HG02571 (cell line): ENCODE results near the gene KRTAP5-7.

ENCODE experiments used
- ATAC-seq: cut with Tn5 transposase; IDR thresholded peaks from one replicate; pipeline ENCODE4 v1.9.1; 2021; ENCODE audit warnings: mild to moderate bottlenecking, moderate library complexity; ENCODE audit not compliant: unreplicated experiment

The KRTAP5-7 gene

DNA sequence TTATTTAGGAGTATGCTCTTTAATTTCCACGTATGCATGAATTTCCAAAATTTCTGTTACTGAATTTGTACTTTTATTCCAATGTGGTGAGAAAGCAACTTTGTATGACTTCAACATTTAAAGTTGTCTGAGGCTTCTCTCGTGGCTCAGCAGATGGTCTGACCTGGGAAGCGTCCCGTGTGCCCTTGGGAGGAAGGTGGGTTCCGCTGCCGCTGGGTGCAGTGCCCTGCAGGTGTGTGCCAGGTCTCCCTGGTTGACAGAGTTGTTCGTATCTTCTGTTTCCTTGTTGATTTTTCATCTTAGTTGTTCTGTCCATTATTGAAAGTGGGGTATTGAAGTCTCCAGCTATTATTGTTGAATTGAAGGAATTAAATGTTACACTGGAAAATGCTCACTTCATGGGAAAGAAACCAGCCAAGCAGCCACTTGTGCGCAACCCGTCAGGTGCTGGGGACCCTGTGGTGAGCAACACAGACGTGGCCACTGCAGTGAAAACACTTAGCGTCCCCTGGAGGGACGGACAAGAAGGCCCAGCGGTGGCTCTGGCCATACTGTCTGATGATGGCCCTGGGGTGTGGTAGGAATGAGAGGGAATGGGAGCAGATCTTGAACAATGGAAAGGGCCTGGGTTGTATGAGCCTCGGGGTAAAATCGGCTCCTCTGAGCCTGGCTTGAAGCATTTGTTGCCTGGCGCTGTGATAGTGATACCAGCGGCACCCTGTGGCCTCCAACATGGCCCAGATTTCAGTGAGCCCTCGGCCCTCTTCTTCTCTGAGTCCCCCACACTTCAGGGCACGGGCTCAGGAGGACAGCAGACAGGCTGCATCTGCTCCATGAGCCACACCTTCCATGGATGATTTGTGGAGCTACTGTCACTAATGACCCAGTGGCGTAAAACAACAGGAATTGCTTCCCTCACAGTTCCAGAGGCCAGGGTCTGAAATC, 31.5 kb upstream of the KRTAP5-7 start:
- no peak for ATAC-seq

GRCh38 chr11:71496421-71496820, 30.6 kb upstream of the KRTAP5-7 start:
- ATAC-seq = no peak

- no peak for ATAC-seq
These were observed 29.0 kb upstream of the KRTAP5-7 start for GRCh38 chr11:71498091-71498490.

DNA sequence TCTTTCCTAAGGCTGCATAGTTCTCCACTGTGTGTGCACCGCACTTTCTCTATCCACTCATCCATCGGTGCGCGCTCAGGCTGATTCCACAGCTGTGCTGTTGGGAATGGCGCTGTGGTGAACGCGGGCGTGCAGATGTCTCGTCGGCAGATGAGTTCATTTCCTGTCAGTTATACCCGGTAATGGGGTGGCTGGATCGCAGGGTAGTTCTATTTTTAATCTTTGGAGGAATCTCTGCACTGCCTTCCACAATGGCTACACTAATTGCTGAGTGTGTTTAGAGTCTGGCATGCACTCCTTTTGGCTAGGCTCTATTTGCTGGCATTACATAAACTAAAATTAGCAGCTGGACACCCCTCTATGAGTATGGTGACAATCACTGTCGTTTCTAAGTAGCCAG, 27.9 kb upstream of the KRTAP5-7 start:
- ATAC-seq = no peak

DNA sequence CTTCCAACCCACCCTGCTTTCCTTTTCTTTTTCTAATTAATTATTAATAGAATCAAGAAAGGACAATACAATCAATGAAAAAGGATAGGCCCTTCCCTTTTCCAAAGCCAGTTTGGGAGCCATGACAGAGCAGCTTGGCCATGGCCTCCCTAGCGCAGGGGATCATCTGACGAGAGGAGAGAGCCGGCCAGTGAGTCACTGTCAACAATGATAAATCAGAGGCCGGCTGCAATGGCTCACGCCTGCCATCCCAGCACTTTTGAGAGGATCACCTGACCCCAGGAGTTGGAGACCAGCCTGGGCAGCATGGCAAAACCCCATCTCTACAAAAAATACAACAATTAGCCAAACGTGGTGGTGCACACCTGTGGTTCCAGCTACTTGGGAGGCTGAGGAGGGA, 27.5 kb upstream of the KRTAP5-7 start:
- no peak for ATAC-seq

GRCh38 chr11:71500601-71501021, 26.5 kb upstream of the KRTAP5-7 start:
- no peak for ATAC-seq

GRCh38 chr11:71501071-71501985, 25.7 kb upstream of the KRTAP5-7 start:
- ATAC-seq = no peak

DNA sequence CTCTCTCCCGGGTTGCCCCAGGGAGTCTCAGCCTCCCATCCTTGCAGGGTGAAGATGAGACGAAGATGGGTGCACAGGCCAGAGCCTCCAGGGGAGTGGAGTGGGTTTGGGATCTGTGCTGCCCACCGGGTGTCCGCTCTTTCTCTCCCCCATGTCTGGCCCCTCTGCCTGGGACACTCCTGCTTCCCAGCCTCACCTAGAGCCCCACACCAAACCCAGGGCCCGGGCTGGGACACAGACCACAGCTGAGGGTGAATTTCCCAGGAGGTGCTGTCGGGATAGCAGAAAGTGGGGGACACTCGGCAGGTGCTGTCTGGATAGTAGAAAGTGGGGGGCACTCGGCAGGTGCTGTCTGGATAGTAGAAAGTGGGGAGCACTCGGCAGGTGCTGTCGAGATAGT, 25.0 kb upstream of the KRTAP5-7 start:
- ATAC-seq = no peak

- no peak for ATAC-seq
These were observed 24.1 kb upstream of the KRTAP5-7 start for GRCh38 chr11:71502871-71503435.

DNA sequence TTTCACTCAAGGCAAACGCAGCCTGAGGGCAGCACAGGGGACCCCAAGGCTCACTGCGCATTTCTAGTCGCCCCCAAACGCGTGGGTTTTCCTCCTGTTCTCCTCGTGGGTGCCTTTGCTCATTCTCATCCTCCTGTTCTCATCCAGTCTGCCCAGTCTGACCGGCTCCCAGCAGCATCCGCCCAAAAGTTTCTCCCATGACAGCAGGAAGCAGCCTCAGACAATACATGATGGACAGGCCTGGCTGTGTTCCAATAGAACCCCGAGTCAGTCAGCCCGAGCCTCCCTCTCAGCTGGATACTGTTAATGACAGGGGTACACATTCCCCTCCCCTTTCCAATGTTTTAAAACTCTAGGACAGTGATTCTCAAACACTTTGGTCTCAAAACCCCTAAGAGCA, 22.5 kb upstream of the KRTAP5-7 start:
- no peak for ATAC-seq

DNA sequence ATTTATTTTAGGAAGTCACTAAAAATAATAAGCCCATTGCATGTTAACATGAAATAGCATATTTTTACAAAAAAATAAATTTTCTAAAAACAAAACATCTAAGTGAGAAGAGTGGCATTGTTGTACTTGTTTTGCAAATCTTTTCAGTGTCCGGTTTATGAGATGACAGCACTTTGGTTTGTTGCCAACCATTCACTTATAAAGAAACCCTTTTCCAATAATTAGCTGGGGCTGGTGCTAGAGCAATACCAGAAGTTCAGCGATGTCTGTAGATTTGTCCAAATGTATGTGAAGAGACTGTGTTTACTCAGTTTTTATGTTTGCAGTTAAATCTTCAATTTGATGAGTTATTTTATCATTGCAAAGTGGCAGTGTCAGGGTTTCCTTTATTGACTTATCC, 22.1 kb upstream of the KRTAP5-7 start:
- no peak for ATAC-seq

- ATAC-seq = no peak
These were observed 21.3 kb upstream of the KRTAP5-7 start for GRCh38 chr11:71505781-71506180.

GRCh38 chr11:71507102-71507501, 20.0 kb upstream of the KRTAP5-7 start:
- ATAC-seq = no peak

DNA sequence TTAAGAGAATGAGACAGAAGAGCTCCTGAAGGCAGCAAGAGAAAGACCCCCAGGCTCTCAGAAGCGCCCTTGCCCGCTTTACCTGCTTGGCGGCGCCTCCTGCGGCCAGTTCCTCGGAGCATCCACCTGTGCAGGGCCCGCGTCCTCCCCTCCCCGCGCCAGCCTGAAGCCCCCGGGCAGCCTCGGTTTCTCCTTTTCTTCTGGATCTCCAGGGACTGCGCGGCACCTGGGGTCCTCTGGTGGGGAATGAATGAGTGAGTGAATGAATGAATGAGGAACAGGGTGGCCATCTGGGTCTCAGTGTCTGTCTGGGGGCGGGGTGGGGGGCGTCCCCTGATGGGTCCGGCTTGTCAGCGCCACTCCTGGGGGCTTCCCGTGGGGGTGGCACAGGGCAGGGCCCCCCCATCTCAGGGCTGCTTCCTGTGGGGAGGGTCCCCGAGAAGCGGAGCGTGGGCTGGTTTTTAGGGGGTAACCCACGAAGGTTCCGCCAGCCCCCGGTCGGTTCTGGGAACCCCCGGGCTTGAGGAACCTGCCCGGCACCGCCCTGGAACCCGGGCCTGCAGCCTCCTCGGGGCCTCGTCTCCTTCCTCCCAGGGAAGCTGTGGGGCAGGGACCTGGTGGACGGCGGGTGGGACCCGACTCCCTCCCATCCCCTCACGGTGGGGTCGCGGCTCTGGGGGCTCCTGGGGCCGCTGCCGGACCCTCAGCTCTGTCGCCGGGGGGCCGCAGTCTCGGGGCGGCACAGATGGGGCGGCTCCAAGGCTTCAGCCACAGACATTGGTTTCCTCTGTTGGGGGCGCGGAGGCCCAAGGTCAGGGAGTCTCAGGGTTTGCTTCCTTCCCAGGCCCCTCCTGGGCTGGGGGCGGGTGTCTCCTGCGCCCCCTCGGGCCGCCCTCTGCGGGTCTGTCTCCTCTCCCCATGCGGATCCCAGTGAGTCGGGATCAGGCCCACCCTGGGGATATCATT, 8.3 kb upstream of the KRTAP5-7 start:
- ATAC-seq = no peak

DNA sequence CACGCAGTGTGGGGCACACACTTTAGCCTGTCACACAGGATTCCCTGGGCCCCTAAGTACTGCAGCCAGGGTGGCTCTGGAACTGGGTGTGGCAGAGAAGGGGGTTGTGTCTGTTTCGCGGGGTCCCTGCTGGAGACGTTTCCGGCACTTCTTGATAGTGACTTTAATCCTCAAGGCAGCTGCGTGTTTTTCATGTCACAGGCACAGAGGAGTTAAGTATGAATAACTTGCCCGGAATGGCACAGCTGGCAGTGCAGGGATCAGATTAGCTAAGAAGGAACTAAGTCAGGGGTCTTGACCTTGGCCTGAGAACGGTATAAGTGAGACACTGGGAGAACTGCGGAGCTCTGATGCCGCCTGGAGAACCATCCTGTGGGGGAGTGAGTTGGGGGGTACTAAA, 7.5 kb upstream of the KRTAP5-7 start:
- ATAC-seq = no peak

- no peak for ATAC-seq
These were observed 1.7 kb upstream of the KRTAP5-7 start for GRCh38 chr11:71525188-71525937.

DNA sequence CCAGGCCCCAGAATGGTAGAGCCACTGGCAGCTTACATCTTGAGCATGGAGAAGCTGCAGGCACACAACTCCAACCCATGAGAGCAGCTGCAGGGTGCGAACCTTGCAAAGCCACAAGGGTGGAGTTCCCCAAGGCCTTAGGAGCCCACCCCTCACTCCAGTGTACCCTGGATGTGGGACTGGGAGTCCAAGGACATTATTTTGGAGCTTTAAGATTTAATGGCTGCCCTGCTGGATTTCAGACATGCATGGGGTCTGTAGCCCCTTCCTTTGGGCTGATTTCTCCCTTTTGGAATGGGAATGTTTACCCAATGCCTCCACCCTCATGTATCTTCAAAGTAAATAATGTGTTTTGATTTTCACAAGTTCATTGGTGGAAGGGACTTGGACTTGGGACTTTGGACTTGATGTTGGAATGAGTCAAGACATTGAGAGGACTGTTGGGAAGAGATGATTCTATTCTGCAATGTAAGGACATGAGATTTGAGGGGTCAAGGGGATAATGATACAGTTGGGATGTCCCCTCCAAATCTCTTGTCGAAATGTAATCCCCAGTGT, 1.1 kb upstream of the KRTAP5-7 start:
- no peak for ATAC-seq

DNA sequence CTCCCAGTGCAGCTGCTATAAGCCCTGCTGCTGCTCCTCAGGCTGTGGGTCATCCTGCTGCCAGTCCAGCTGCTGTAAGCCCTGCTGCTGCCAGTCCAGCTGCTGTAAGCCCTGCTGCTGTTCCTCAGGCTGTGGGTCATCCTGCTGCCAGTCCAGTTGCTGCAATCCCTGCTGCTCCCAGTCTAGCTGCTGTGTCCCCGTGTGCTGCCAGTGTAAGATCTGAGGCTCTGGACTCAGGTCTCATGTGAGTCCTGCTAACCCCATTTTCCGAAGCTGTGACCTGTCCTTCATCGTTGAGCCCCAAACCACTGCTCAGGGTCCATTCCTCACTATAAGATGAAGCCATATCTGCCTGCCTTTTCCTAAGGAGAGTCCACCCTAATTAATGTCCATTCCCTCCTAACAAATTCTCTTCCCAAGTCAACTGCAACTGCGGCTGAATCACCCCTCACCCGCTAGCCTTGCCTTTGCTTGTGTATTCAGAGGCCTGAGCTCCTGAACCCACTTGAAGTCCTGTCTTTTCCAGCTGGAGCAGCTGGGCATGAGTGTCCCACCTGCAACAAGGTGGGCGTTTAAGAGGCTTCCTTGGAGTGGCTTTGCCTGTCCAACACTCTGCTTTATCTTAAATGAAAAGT, 626 bp downstream of the KRTAP5-7 start:
- ATAC-seq = no peak

DNA sequence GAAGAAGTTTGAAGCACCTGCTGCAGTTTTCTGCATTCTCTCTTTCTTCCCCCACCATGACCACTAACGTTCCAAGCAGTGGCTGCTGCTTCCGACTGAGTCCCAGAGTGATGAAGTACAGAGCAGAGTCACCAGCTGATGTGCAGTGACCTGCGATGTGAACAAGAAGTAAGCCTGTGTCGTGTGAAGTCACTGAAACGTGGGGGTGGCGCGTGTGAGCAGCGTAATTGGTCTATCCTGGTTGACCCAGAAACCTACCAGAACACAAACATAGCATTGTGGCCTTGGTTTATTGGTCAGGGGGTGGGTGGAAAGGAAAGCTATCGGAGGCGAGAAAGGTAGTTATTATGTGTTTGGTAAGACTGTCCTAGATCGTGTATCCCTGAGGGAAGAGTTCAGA, 3.5 kb downstream of the KRTAP5-7 start:
- ATAC-seq = no peak
